ENCODE measurements around the gene ASB2.

ASB2 gene

GRCh38 chr14:93936245-93936644 is 40.1 kb downstream of the ASB2 start (continued):
- no peak for TF ChIP-seq ZBTB48 (tag by site-specific recombination; IDR thresholded peaks at IDR 0.05)
- no peak for TF ChIP-seq ZNF610 (tag by site-specific recombination; IDR thresholded peaks at IDR 0.05; ENCODE audit: borderline replicate concordance)
- no peak for TF ChIP-seq ZSCAN30 (tag by site-specific recombination; IDR thresholded peaks at IDR 0.05)
- no peak for TF ChIP-seq ZNF140 (tag by site-specific recombination; IDR thresholded peaks at IDR 0.05)
- 0 out of 2 replicates have a peak, but pooled peaks have one; percentile 29 for TF ChIP-seq ZNF660 (tag by site-specific recombination; IDR thresholded peaks at IDR 0.05)
- no peak for TF ChIP-seq TSHZ1 (tag by site-specific recombination; IDR thresholded peaks at IDR 0.05; ENCODE audit: borderline replicate concordance)
- no peak for TF ChIP-seq ZBTB20 (tag by site-specific recombination; IDR thresholded peaks at IDR 0.05)
- TF ChIP-seq ZNF670 (tag by site-specific recombination; IDR thresholded peaks at IDR 0.05; ENCODE audit: low read depth), result no peak
- no peak for TF ChIP-seq ZNF664 (tag by site-specific recombination; IDR thresholded peaks at IDR 0.05)
- TF ChIP-seq ZNF707 (tag by site-specific recombination; IDR thresholded peaks at IDR 0.05), result no peak
- TF ChIP-seq ZNF692 (tag by site-specific recombination; IDR thresholded peaks at IDR 0.05), result 0 out of 2 replicates have a peak, but pooled peaks have one; percentile 17
- TF ChIP-seq PRDM10 (tag by site-specific recombination; IDR thresholded peaks at IDR 0.05), result peak; percentile 47; the same call in 1 of the 2 replicates
- TF ChIP-seq ZNF398 (tag by site-specific recombination; IDR thresholded peaks at IDR 0.05), result no peak
- no peak for TF ChIP-seq ZNF175 (tag by site-specific recombination; IDR thresholded peaks at IDR 0.05)
- no peak for TF ChIP-seq ZSCAN4 (tag by site-specific recombination; IDR thresholded peaks at IDR 0.05)
- TF ChIP-seq ZNF155 (tag by site-specific recombination; IDR thresholded peaks at IDR 0.05), result no peak
- no peak for TF ChIP-seq ZSCAN18 (tag by site-specific recombination; IDR thresholded peaks at IDR 0.05)
- no peak for TF ChIP-seq KLF7 (tag by site-specific recombination; IDR thresholded peaks at IDR 0.05; ENCODE audit: borderline replicate concordance)
- no peak for TF ChIP-seq PRDM6 (tag by site-specific recombination; IDR thresholded peaks at IDR 0.05)
- no peak for TF ChIP-seq ZNF488 (tag by site-specific recombination; IDR thresholded peaks at IDR 0.05)
- TF ChIP-seq ZNF221 (tag by site-specific recombination; IDR thresholded peaks at IDR 0.05; ENCODE audit: borderline replicate concordance), result no peak
- no peak for TF ChIP-seq ZNF184 (tag by site-specific recombination; IDR thresholded peaks at IDR 0.05)
- TF ChIP-seq ZFP37 (tag by site-specific recombination; IDR thresholded peaks at IDR 0.05), result no peak
- TF ChIP-seq ZNF654 (tag by site-specific recombination; IDR thresholded peaks at IDR 0.05; ENCODE audit: low read depth), result peak; percentile 59

Data from HEK293 (cell line).